A673 (cell line): ENCODE results near the gene EDDM13.

Experiments used
- CTCF ChIP-seq: fragments of 300-800, 200-600 bp; sonication (generic); conservative IDR thresholded peaks from 2 replicates; pipeline ENCODE4 v1.5.1; 2017; ENCODE audit warnings: low read depth, mild to moderate bottlenecking, antibody characterized with exemption, low read length, moderate library complexity, mixed read lengths
- EZH2 ChIP-seq: fragments of 200-600 bp; sonication (generic); IDR thresholded peaks from 2 replicates; pipeline ENCODE4 v1.6.1; 2017; ENCODE audit warnings: borderline replicate concordance, low read depth, mild to moderate bottlenecking, mixed read lengths, antibody characterized with exemption, low read length; ENCODE audit not compliant: poor library complexity, severe bottlenecking

- TF ChIP-seq CTCF: no peak
- no peak for TF ChIP-seq EZH2
Measured at GRCh38 chr19:56356944-56357343, 84.4 kb downstream of the EDDM13 start.
